Superior temporal gyrus (tissue), 1 donor: ENCODE measurements around the gene MEA1.
A peak's percentile ranks its signal among the peaks of the same experiment; 100 is the strongest.
"Not testable (repeated sequence)": the region's sequence is repeated elsewhere in the genome, so short reads cannot be mapped to it uniquely, and the experiment has no call there.

Source experiments
- DNase-seq: peaks from one replicate; pipeline ENCODE4 v3.0.0-alpha.2; 2016; ENCODE audit errors: extremely low spot score

The MEA1 gene

GRCh38 chr6:43013843-43014433, at the start of gene MEA1, which contains the start of gene KLHDC3:
MEA1 (minus strand) TSS chr6:43013946; CDS start chr6:43013813, 133 bp downstream.
KLHDC3 (plus strand) TSS chr6:43014249; CDS start chr6:43017193, 2,944 bp downstream.
- DNase-seq = peak; percentile 100

- DNase-seq = no peak
Observed at GRCh38 chr6:43062818-43063217, 49.1 kb upstream of the MEA1 start.

GRCh38 chr6:43061861-43062260, 48.1 kb upstream of the MEA1 start:
- DNase-seq = no peak

- DNase-seq = no peak
Observed at GRCh38 chr6:43060755-43061633, 47.2 kb upstream of the MEA1 start.

GRCh38 chr6:43060034-43060754, 46.4 kb upstream of the MEA1 start:
- no peak for DNase-seq

- peak; percentile 99 for DNase-seq
Observed at GRCh38 chr6:43059168-43060033, 45.7 kb upstream of the MEA1 start, which contains the start of the genes KLC4 and MRPL2. KLC4 (plus strand) TSS chr6:43059631; CDS start chr6:43061336, 1,705 bp downstream. MRPL2 (minus strand) TSS chr6:43059434; CDS start chr6:43059381, 53 bp downstream.

GRCh38 chr6:43058531-43058930, 44.8 kb upstream of the MEA1 start:
- DNase-seq = no peak

GRCh38 chr6:43055966-43056365, 42.2 kb upstream of the MEA1 start:
- DNase-seq = no peak

GRCh38 chr6:43054206-43054943, 40.6 kb upstream of the MEA1 start:
- no peak for DNase-seq

GRCh38 chr6:43053545-43054205, 39.9 kb upstream of the MEA1 start, which contains the start of gene CUL7:
CUL7 (minus strand) TSS chr6:43053851; CDS start chr6:43052788, 1,063 bp downstream.
- peak; percentile 78 for DNase-seq

- DNase-seq = no peak
Observed at GRCh38 chr6:43052842-43053544, 39.2 kb upstream of the MEA1 start.

- no peak for DNase-seq
Observed at GRCh38 chr6:43052225-43052841, 38.6 kb upstream of the MEA1 start.

- DNase-seq = no peak
Observed at GRCh38 chr6:43050981-43051380, 37.2 kb upstream of the MEA1 start.

- no peak for DNase-seq
Observed at GRCh38 chr6:43047998-43048397, 34.3 kb upstream of the MEA1 start.

GRCh38 chr6:43045371-43045930, 31.7 kb upstream of the MEA1 start:
- DNase-seq = no peak

- no peak for DNase-seq
Observed at GRCh38 chr6:43043310-43043709, 29.6 kb upstream of the MEA1 start.

- not testable (repeated sequence) for DNase-seq
Observed at GRCh38 chr6:43041475-43041874, 27.7 kb upstream of the MEA1 start.

- DNase-seq = no peak
Observed at GRCh38 chr6:43040542-43041257, 27.0 kb upstream of the MEA1 start.
